Neural cell (in vitro differentiated cells): ENCODE results near the gene KIZ. TPM values are rescaled to one million over a fixed set of nuclear protein-coding genes. Genes with fewer than 3 reads are reported as not detected.

ENCODE experiments used
- H2AFZ ChIP-seq: fragments of 200-600, 300-800 bp; sonication (generic), shearing (Covaris generic); 2 replicates; pipeline ENCODE4 v1.6.0; 2014; ENCODE audit warnings: low read depth, mild to moderate bottlenecking, antibody characterized with exemption, low read length, moderate library complexity
- H3F3A ChIP-seq: fragments of 200-600 bp; shearing (Covaris generic); 2 replicates; pipeline ENCODE4 v1.6.1; 2016; ENCODE audit warnings: mild to moderate bottlenecking, moderate library complexity, mixed read lengths, antibody characterized with exemption, low read length; ENCODE audit not compliant: insufficient read depth, poor library complexity, severe bottlenecking
- H3K27ac ChIP-seq: fragments of 200-600, 300-800 bp; sonication (generic), shearing (Covaris generic); 2 replicates; pipeline ENCODE4 v1.5.1; 2014; ENCODE audit warnings: mild to moderate bottlenecking, low read length, moderate library complexity
- H3K27me3 ChIP-seq: fragments of 300-800, 200-600 bp; sonication (generic), shearing (Covaris generic); 2 replicates; pipeline ENCODE4 v1.6.0; 2014; ENCODE audit warnings: mild to moderate bottlenecking, low read depth, low read length, moderate library complexity; ENCODE audit not compliant: insufficient read depth
- H3K36me3 ChIP-seq: fragments of 300-800, 200-600 bp; sonication (generic), shearing (Covaris generic); 2 replicates; pipeline ENCODE4 v1.5.1; 2014; ENCODE audit warnings: mild to moderate bottlenecking, antibody characterized with exemption, low read length, moderate library complexity; ENCODE audit not compliant: insufficient read depth
- H3K4me2 ChIP-seq: fragments of 300-800, 200-600 bp; sonication (generic), shearing (Covaris generic); 2 replicates; pipeline ENCODE4 v1.6.0; 2014; ENCODE audit warnings: mild to moderate bottlenecking, low read length
- H3K4me3 ChIP-seq: fragments of 300-800, 200-600 bp; sonication (generic), shearing (Covaris generic); 2 replicates; pipeline ENCODE4 v1.5.1; 2014; ENCODE audit warnings: mild to moderate bottlenecking, low read length, moderate library complexity
- H3K79me2 ChIP-seq: fragments of 200-600 bp; shearing (Covaris generic); replicated peaks from 2 replicates; pipeline ENCODE4 v1.6.0; 2014; ENCODE audit warnings: mild to moderate bottlenecking, low read length, moderate library complexity; ENCODE audit not compliant: insufficient read depth
- H3K9ac ChIP-seq: fragments of 300-800, 200-600 bp; sonication (generic), shearing (Covaris generic); 2 replicates; pipeline ENCODE4 v1.6.1; 2016; ENCODE audit warnings: mild to moderate bottlenecking, low read length, mixed read lengths
- H3K9me2 ChIP-seq: fragments of 200-600 bp; shearing (Covaris generic); 2 replicates; pipeline ENCODE4 v1.6.1; 2016; ENCODE audit warnings: mild to moderate bottlenecking, low read length, mixed read lengths; ENCODE audit not compliant: insufficient read depth
- H3K9me3 ChIP-seq: fragments of 200-600, 300-800 bp; sonication (generic), shearing (Covaris generic); 2 replicates; pipeline ENCODE4 v1.6.1; 2016; ENCODE audit warnings: mild to moderate bottlenecking, mixed run types, low read length, moderate library complexity, mixed read lengths
- H4K20me1 ChIP-seq: fragments of 200-600 bp; shearing (Covaris generic); 2 replicates; pipeline ENCODE4 v1.6.1; 2016; ENCODE audit warnings: mild to moderate bottlenecking, mixed run types; ENCODE audit not compliant: insufficient read depth
- CTCF ChIP-seq: fragments of 450-650 bp; IDR thresholded peaks from 2 replicates; pipeline ENCODE4 v1.5.1; 2014; ENCODE audit warnings: antibody characterized with exemption, mild to moderate bottlenecking, moderate library complexity; ENCODE audit not compliant: poor library complexity, severe bottlenecking
- EP300 ChIP-seq: fragments of 450-650 bp; conservative IDR thresholded peaks from 2 replicates; pipeline ENCODE4 v1.6.1; 2014; ENCODE audit warnings: antibody characterized with exemption, mild to moderate bottlenecking, moderate library complexity; ENCODE audit not compliant: poor library complexity, severe bottlenecking
- EZH2 ChIP-seq: fragments of 200-600, 300-800 bp; shearing (Covaris generic), sonication (generic); IDR thresholded peaks from 2 replicates; pipeline ENCODE4 v1.6.1; 2014; ENCODE audit warnings: antibody characterized with exemption, low read length, borderline replicate concordance, mild to moderate bottlenecking; ENCODE audit not compliant: insufficient read depth, poor library complexity, severe bottlenecking
- MXI1 ChIP-seq: fragments of 450-650 bp; conservative IDR thresholded peaks from 2 replicates; pipeline ENCODE4 v1.6.1; 2014; ENCODE audit warnings: antibody characterized with exemption, mild to moderate bottlenecking; ENCODE audit not compliant: poor library complexity, severe bottlenecking
- POLR2AphosphoS5 ChIP-seq: IDR thresholded peaks from 2 replicates; pipeline ENCODE4 v1.6.1; 2012
- RAD21 ChIP-seq: fragments of 450-650 bp; conservative IDR thresholded peaks from 2 replicates; pipeline ENCODE4 v1.6.1; 2014; ENCODE audit warnings: antibody characterized with exemption, mild to moderate bottlenecking, moderate library complexity
- REST ChIP-seq: IDR thresholded peaks from 2 replicates; pipeline ENCODE4 v1.6.1; 2012; ENCODE audit warnings: borderline replicate concordance
- SMC3 ChIP-seq: fragments of 450-650 bp; conservative IDR thresholded peaks from 2 replicates; pipeline ENCODE4 v1.6.1; 2014; ENCODE audit warnings: antibody characterized with exemption, mild to moderate bottlenecking, moderate library complexity; ENCODE audit not compliant: poor library complexity
- TAF1 ChIP-seq: IDR thresholded peaks from 2 replicates; pipeline ENCODE4 v1.6.1; 2012; ENCODE audit warnings: low read depth
- polyA plus RNA-seq: library from polyadenylated mRNA; depleted of rRNA; stranded (reverse); fragments of >200 nt; gene quantifications from 2 replicates; pipeline ENCODE4 v1.2.3, GENCODE V29; 2014

KIZ gene
- polyA plus RNA-seq, 1 donor from 2014 or later = 3.6 TPM

- TF ChIP-seq POLR2AphosphoS5 (no peak), CTCF (no peak), EP300 (no peak), REST (no peak), SMC3 (no peak), EZH2 (no peak), RAD21 (no peak), MXI1 (no peak), TAF1 (no peak)
- H3K9ac ChIP-seq = no peak overlapping the region
- no peaks in the 10 kb centered on the region for H3K9me3 ChIP-seq
- no peak overlapping the region for H3K4me2 ChIP-seq
- no peak overlapping the region for H3K4me3 ChIP-seq
- no peaks in the 10 kb centered on the region for H3F3A ChIP-seq
- H3K27me3 ChIP-seq = peaks cover 62% of the 10 kb centered on the region
- H3K79me2 ChIP-seq = no peaks in the 10 kb centered on the region
- no peak overlapping the region for H2AFZ ChIP-seq
- H3K9me2 ChIP-seq = no peaks in the 10 kb centered on the region
- no peaks in the 10 kb centered on the region for H3K36me3 ChIP-seq
- H3K27ac ChIP-seq = no peak overlapping the region
- no peaks in the 10 kb centered on the region for H4K20me1 ChIP-seq
Measured at GRCh38 chr20:21232546-21233280, 106.8 kb downstream of the KIZ start.

- H3K4me2 ChIP-seq = no peak overlapping the region
- TF ChIP-seq MXI1 (no peak), REST (no peak), TAF1 (no peak), SMC3 (no peak), EZH2 (no peak), EP300 (no peak), CTCF (no peak), RAD21 (no peak), POLR2AphosphoS5 (no peak)
- H3K27ac ChIP-seq = no peak overlapping the region
- H3K36me3 ChIP-seq = no peaks in the 10 kb centered on the region
- peaks cover 54% of the 10 kb centered on the region for H3K27me3 ChIP-seq
- no peaks in the 10 kb centered on the region for H4K20me1 ChIP-seq
- no peaks in the 10 kb centered on the region for H3K9me2 ChIP-seq
- H3K4me3 ChIP-seq = no peak overlapping the region
- no peaks in the 10 kb centered on the region for H3K79me2 ChIP-seq
- H3K9ac ChIP-seq = no peak overlapping the region
- H3F3A ChIP-seq = no peaks in the 10 kb centered on the region
- H2AFZ ChIP-seq = no peak overlapping the region
- H3K9me3 ChIP-seq = no peaks in the 10 kb centered on the region
Measured at GRCh38 chr20:21234324-21234723, 108.4 kb downstream of the KIZ start.
